Mammary epithelial cell (primary cell): ENCODE measurements around the gene LMOD1.

ENCODE experiments used
- EZH2 ChIP-seq: IDR thresholded peaks from 2 replicates; pipeline ENCODE4 v1.6.1; 2012; ENCODE audit warnings: low read length, inconsistent platforms, borderline replicate concordance
- TF ChIP-seq, protein P1 (sequence below), 2 donors: IDR thresholded peaks in 1 of 2; conservative IDR thresholded peaks in 1 of 2; 2 replicates each; pipeline ENCODE4 v1.5.1; 2011 to 2012; ENCODE audit warnings: inconsistent platforms in 2 of 2, low read length in 2 of 2, mild to moderate bottlenecking in 2 of 2, control low read depth in 1 of 2, low read depth in 1 of 2; ENCODE audit not compliant: insufficient read depth in 1 of 2; ENCODE audit errors: extremely low read depth in 1 of 2

DNA sequence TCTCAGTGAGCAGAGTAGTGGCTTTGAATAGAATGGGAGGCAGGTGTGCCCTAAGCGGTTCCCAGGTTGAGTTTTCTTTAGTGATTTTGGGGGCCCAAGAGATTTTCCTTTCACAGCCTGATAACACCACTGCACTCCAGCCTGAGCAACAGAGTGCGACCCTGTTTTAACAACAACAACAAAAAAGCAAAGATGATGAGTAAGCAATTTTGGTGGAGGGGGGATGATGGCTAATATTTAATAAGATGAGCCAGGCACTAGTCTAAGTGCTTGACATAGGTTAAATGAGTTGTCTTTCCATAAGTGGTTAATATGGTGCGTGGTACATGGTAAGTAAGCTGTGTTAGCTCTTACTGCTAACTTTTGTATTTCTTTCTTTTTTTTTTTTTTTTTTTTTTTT lies 38.1 kb upstream of the LMOD1 start:
- TF ChIP-seq, protein P1, sequence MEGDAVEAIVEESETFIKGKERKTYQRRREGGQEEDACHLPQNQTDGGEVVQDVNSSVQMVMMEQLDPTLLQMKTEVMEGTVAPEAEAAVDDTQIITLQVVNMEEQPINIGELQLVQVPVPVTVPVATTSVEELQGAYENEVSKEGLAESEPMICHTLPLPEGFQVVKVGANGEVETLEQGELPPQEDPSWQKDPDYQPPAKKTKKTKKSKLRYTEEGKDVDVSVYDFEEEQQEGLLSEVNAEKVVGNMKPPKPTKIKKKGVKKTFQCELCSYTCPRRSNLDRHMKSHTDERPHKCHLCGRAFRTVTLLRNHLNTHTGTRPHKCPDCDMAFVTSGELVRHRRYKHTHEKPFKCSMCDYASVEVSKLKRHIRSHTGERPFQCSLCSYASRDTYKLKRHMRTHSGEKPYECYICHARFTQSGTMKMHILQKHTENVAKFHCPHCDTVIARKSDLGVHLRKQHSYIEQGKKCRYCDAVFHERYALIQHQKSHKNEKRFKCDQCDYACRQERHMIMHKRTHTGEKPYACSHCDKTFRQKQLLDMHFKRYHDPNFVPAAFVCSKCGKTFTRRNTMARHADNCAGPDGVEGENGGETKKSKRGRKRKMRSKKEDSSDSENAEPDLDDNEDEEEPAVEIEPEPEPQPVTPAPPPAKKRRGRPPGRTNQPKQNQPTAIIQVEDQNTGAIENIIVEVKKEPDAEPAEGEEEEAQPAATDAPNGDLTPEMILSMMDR (conservative IDR thresholded peaks at IDR 0.05 in 1 of 2, IDR thresholded peaks at IDR 0.05 in 1 of 2; ENCODE audit: extremely low read depth in 1 of 2, insufficient read depth in 1 of 2, low read depth in 1 of 2, low read length in 2 of 2), result no peak
- no peak for TF ChIP-seq EZH2
